ENCODE measurements around the gene TMPO.
"Not testable (repeated sequence)": the region's sequence is repeated elsewhere in the genome, so short reads cannot be mapped to it uniquely, and the experiment has no call there.

The TMPO gene

GRCh38 chr12:98579835-98580234, 64.4 kb downstream of the TMPO start:
- DNase-seq, result no peak

- DNase-seq, result no peak
Observed at GRCh38 chr12:98580695-98581094, 65.3 kb downstream of the TMPO start.

- DNase-seq, result no peak
Observed at GRCh38 chr12:98581101-98581500, 65.7 kb downstream of the TMPO start.

- no peak for DNase-seq
Observed at GRCh38 chr12:98582093-98582492, 66.7 kb downstream of the TMPO start.

GRCh38 chr12:98587084-98587483, 71.7 kb downstream of the TMPO start:
- no peak for DNase-seq

- DNase-seq, result no peak
Observed at GRCh38 chr12:98591209-98591608, 75.8 kb downstream of the TMPO start.

GRCh38 chr12:98592825-98593322, 77.5 kb downstream of the TMPO start:
- DNase-seq, result no peak

- DNase-seq, result peak; percentile 96
Observed at GRCh38 chr12:98593351-98594049, 78.1 kb downstream of the TMPO start, which contains the start of gene SLC25A3. TSS of gene SLC25A3 (plus strand) at chr12:98593686. CDS start at chr12:98593979, 293 bp downstream.

GRCh38 chr12:98594050-98594835, 78.9 kb downstream of the TMPO start:
- no peak for DNase-seq

GRCh38 chr12:98595243-98595988, 80.0 kb downstream of the TMPO start:
- DNase-seq, result no peak

- DNase-seq, result not testable (repeated sequence)
Observed at GRCh38 chr12:98597313-98597712, 81.9 kb downstream of the TMPO start.

Data from NCI-H446 treated with DMSO at 0.1 percent for 48 hours (cell line).